ENCODE data around the gene OR10G7. TPM values are rescaled to one million over a fixed set of nuclear protein-coding genes. Genes with fewer than 3 reads are reported as not detected.

The OR10G7 gene
- total and polyA plus RNA-seq, 2 donors (not counting 1 experiment from before 2014, with no cell fraction given): not detected

- no peak overlapping the region for H2AFZ ChIP-seq (ENCODE audit: low read length)
- H3K27ac ChIP-seq (ENCODE audit: insufficient read depth, low read length): no peak overlapping the region
- no peaks in the 10 kb centered on the region for H3K79me2 ChIP-seq (ENCODE audit: control insufficient read depth, insufficient read depth, low read length)
- TF ChIP-seq EZH2 (IDR thresholded peaks at IDR 0.05; ENCODE audit: low read length, missing control alignments): no peak
- H4K20me1 ChIP-seq (ENCODE audit: control insufficient read depth, extremely low read depth, insufficient read depth, low read length): no peaks in the 10 kb centered on the region
- no peaks in the 10 kb centered on the region for H3K9me3 ChIP-seq (ENCODE audit: control insufficient read depth, insufficient read depth, low read depth, low read length)
- peaks cover 3% of the 10 kb centered on the region for H3K27me3 ChIP-seq (ENCODE audit: control insufficient read depth, insufficient read depth, low read length)
- no peaks in the 10 kb centered on the region for H3K36me3 ChIP-seq (ENCODE audit: control insufficient read depth, insufficient read depth, low read length)
- H3K4me1 ChIP-seq (ENCODE audit: control insufficient read depth, extremely low read depth, insufficient read depth, low read length): no peaks in the 10 kb centered on the region
- no peak overlapping the region for H3K4me3 ChIP-seq (replicated peaks in 1 of 4; ENCODE audit: control extremely low read depth in 1 of 4, insufficient read depth in 1 of 4, low read depth in 3 of 4, low read length in 4 of 4)
- no peak overlapping the region for H3K4me2 ChIP-seq (ENCODE audit: extremely low read depth, insufficient read depth, low read length)
- DNase-seq (ENCODE audit: low read depth in 2 of 2): no peak
- H3K9ac ChIP-seq (ENCODE audit: insufficient read depth, low read length): no peak overlapping the region
Observed at GRCh38 chr11:124072147-124072546, 31.0 kb upstream of the OR10G7 start.

- Histone ChIP-seq H3K27me3 (ENCODE audit: control insufficient read depth, insufficient read depth, low read length) (peaks cover 3% of the 10 kb centered on the region), H3K4me3 (replicated peaks in 1 of 4; ENCODE audit: control extremely low read depth in 1 of 4, insufficient read depth in 1 of 4, low read depth in 3 of 4, low read length in 4 of 4) (peak overlapping the region in 1 of 4 experiments; percentile 0), H3K27ac (ENCODE audit: insufficient read depth, low read length) (no peak overlapping the region), H3K9me3 (ENCODE audit: control insufficient read depth, insufficient read depth, low read depth, low read length) (no peaks in the 10 kb centered on the region), H3K4me1 (ENCODE audit: control insufficient read depth, extremely low read depth, insufficient read depth, low read length) (no peaks in the 10 kb centered on the region), H3K36me3 (ENCODE audit: control insufficient read depth, insufficient read depth, low read length) (no peaks in the 10 kb centered on the region), H2AFZ (ENCODE audit: low read length) (no peak overlapping the region), H3K4me2 (ENCODE audit: extremely low read depth, insufficient read depth, low read length) (no peak overlapping the region), H3K79me2 (ENCODE audit: control insufficient read depth, insufficient read depth, low read length) (no peaks in the 10 kb centered on the region), H4K20me1 (ENCODE audit: control insufficient read depth, extremely low read depth, insufficient read depth, low read length) (no peaks in the 10 kb centered on the region), H3K9ac (ENCODE audit: insufficient read depth, low read length) (no peak overlapping the region)
- no peak for DNase-seq (ENCODE audit: low read depth in 2 of 2)
- TF ChIP-seq CTCF (conservative IDR thresholded peaks at IDR 0.05 in 1 of 2, IDR thresholded peaks at IDR 0.05 in 1 of 2; ENCODE audit: low read depth in 1 of 2, low read length in 2 of 2): peak in 1 of 2 donors; percentile 3
- no peak for TF ChIP-seq EZH2 (IDR thresholded peaks at IDR 0.05; ENCODE audit: low read length, missing control alignments)
Observed at GRCh38 chr11:124071623-124071948, 30.5 kb upstream of the OR10G7 start.

GRCh38 chr11:124070915-124071622 is 29.9 kb upstream of the OR10G7 start:
- H3K36me3 ChIP-seq (ENCODE audit: control insufficient read depth, insufficient read depth, low read length): no peaks in the 10 kb centered on the region
- H3K9ac ChIP-seq (ENCODE audit: insufficient read depth, low read length): no peak overlapping the region
- H4K20me1 ChIP-seq (ENCODE audit: control insufficient read depth, extremely low read depth, insufficient read depth, low read length): no peaks in the 10 kb centered on the region
- H3K27me3 ChIP-seq (ENCODE audit: control insufficient read depth, insufficient read depth, low read length): no peaks in the 10 kb centered on the region
- no peaks in the 10 kb centered on the region for H3K9me3 ChIP-seq (ENCODE audit: control insufficient read depth, insufficient read depth, low read depth, low read length)
- no peak overlapping the region for H3K4me2 ChIP-seq (ENCODE audit: extremely low read depth, insufficient read depth, low read length)
- no peak overlapping the region for H3K4me3 ChIP-seq (replicated peaks in 1 of 4; ENCODE audit: control extremely low read depth in 1 of 4, insufficient read depth in 1 of 4, low read depth in 3 of 4, low read length in 4 of 4)
- no peak overlapping the region for H3K27ac ChIP-seq (ENCODE audit: insufficient read depth, low read length)
- no peak for TF ChIP-seq EZH2 (IDR thresholded peaks at IDR 0.05; ENCODE audit: low read length, missing control alignments)
- peak; percentile 70 for TF ChIP-seq CTCF (conservative IDR thresholded peaks at IDR 0.05 in 1 of 2, IDR thresholded peaks at IDR 0.05 in 1 of 2; ENCODE audit: low read depth in 1 of 2, low read length in 2 of 2)
- no peak overlapping the region for H2AFZ ChIP-seq (ENCODE audit: low read length)
- no peaks in the 10 kb centered on the region for H3K79me2 ChIP-seq (ENCODE audit: control insufficient read depth, insufficient read depth, low read length)
- no peaks in the 10 kb centered on the region for H3K4me1 ChIP-seq (ENCODE audit: control insufficient read depth, extremely low read depth, insufficient read depth, low read length)
- DNase-seq (ENCODE audit: low read depth in 2 of 2): peak; percentile 60 to 87
